ENCODE results near the gene DUSP7.

Gene DUSP7

GRCh38 chr3:52041118-52041731 is 15.1 kb downstream of the DUSP7 start:
- Histone ChIP-seq H3K4me1 (ENCODE audit: low read depth, poor library complexity, severe bottlenecking) (no peaks in the 10 kb centered on the region), H3K4me3 (IDR thresholded peaks at IDR 0.05; ENCODE audit: insufficient read depth, low read depth, low read length) (no peak overlapping the region), H3K79me2 (ENCODE audit: insufficient read depth, low read depth) (no peaks in the 10 kb centered on the region), H3K36me3 (ENCODE audit: insufficient read depth) (no peaks in the 10 kb centered on the region), H3K4me2 (no peak overlapping the region), H4K20me1 (ENCODE audit: insufficient read depth) (no peaks in the 10 kb centered on the region), H2AFZ (ENCODE audit: low read depth) (no peak overlapping the region), H3K9ac (no peak overlapping the region), H3K27ac (no peak overlapping the region), H3K27me3 (ENCODE audit: insufficient read depth, low read depth) (peaks cover 3% of the 10 kb centered on the region; the same call in 1 of the 2 replicates)
- TF ChIP-seq CTCF (conservative IDR thresholded peaks at IDR 0.05; ENCODE audit: low read depth, low read length) = no peak

GRCh38 chr3:52040600-52040999 is 15.8 kb downstream of the DUSP7 start:
- H3K9ac ChIP-seq = no peak overlapping the region

GRCh38 chr3:52039846-52040245 is 16.5 kb downstream of the DUSP7 start:
- H3K4me1 ChIP-seq (ENCODE audit: low read depth, poor library complexity, severe bottlenecking) = no peaks in the 10 kb centered on the region
- no peak for TF ChIP-seq CTCF (conservative IDR thresholded peaks at IDR 0.05; ENCODE audit: low read depth, low read length)

More at GRCh38 chr3:52040600-52040999, 15.8 kb downstream of the DUSP7 start:
- no peaks in the 10 kb centered on the region for H3K79me2 ChIP-seq (ENCODE audit: insufficient read depth, low read depth)
- H3K4me3 ChIP-seq (IDR thresholded peaks at IDR 0.05; ENCODE audit: insufficient read depth, low read depth, low read length) = no peak overlapping the region
- H3K4me1 ChIP-seq (ENCODE audit: low read depth, poor library complexity, severe bottlenecking) = no peaks in the 10 kb centered on the region
- TF ChIP-seq CTCF (conservative IDR thresholded peaks at IDR 0.05; ENCODE audit: low read depth, low read length) = no peak
- no peak overlapping the region for H3K27ac ChIP-seq
- no peak overlapping the region for H3K4me2 ChIP-seq
- H3K36me3 ChIP-seq (ENCODE audit: insufficient read depth) = no peaks in the 10 kb centered on the region
- H2AFZ ChIP-seq (ENCODE audit: low read depth) = no peak overlapping the region
- H3K27me3 ChIP-seq (ENCODE audit: insufficient read depth, low read depth) = peaks cover 3% of the 10 kb centered on the region; the same call in 1 of the 2 replicates
- H4K20me1 ChIP-seq (ENCODE audit: insufficient read depth) = no peaks in the 10 kb centered on the region

GRCh38 chr3:52039426-52039825 is 16.9 kb downstream of the DUSP7 start:
- peaks cover 3% of the 10 kb centered on the region; the same call in 1 of the 2 replicates for H3K27me3 ChIP-seq (ENCODE audit: insufficient read depth, low read depth)
- no peak overlapping the region for H2AFZ ChIP-seq (ENCODE audit: low read depth)
- H3K36me3 ChIP-seq (ENCODE audit: insufficient read depth) = no peaks in the 10 kb centered on the region
- H3K27ac ChIP-seq = no peak overlapping the region
- no peaks in the 10 kb centered on the region for H3K4me1 ChIP-seq (ENCODE audit: low read depth, poor library complexity, severe bottlenecking)
- TF ChIP-seq CTCF (conservative IDR thresholded peaks at IDR 0.05; ENCODE audit: low read depth, low read length) = no peak
- H3K4me3 ChIP-seq (IDR thresholded peaks at IDR 0.05; ENCODE audit: insufficient read depth, low read depth, low read length) = no peak overlapping the region
- H3K4me2 ChIP-seq = no peak overlapping the region
- no peak overlapping the region for H3K9ac ChIP-seq
- no peaks in the 10 kb centered on the region for H3K79me2 ChIP-seq (ENCODE audit: insufficient read depth, low read depth)
- H4K20me1 ChIP-seq (ENCODE audit: insufficient read depth) = no peaks in the 10 kb centered on the region

More at GRCh38 chr3:52039846-52040245, 16.5 kb downstream of the DUSP7 start:
- no peaks in the 10 kb centered on the region for H3K36me3 ChIP-seq (ENCODE audit: insufficient read depth)
- H4K20me1 ChIP-seq (ENCODE audit: insufficient read depth) = no peaks in the 10 kb centered on the region
- H3K4me3 ChIP-seq (IDR thresholded peaks at IDR 0.05; ENCODE audit: insufficient read depth, low read depth, low read length) = no peak overlapping the region
- no peak overlapping the region for H3K27ac ChIP-seq
- peaks cover 3% of the 10 kb centered on the region; the same call in 1 of the 2 replicates for H3K27me3 ChIP-seq (ENCODE audit: insufficient read depth, low read depth)
- H2AFZ ChIP-seq (ENCODE audit: low read depth) = no peak overlapping the region
- H3K9ac ChIP-seq = no peak overlapping the region
- no peaks in the 10 kb centered on the region for H3K79me2 ChIP-seq (ENCODE audit: insufficient read depth, low read depth)
- no peak overlapping the region for H3K4me2 ChIP-seq
